GM19328 (cell line): ENCODE measurements around the gene ADAM12.
"Not testable (repeated sequence)": the region's sequence is repeated elsewhere in the genome, so short reads cannot be mapped to it uniquely, and the experiment has no call there.

Source experiments
- ATAC-seq: cut with Tn5 transposase; IDR thresholded peaks from one replicate; pipeline ENCODE4 v1.9.1; 2021; ENCODE audit warnings: mild to moderate bottlenecking, moderate library complexity; ENCODE audit not compliant: unreplicated experiment

ADAM12 gene

GRCh38 chr10:126407831-126408230 lies 19.6 kb upstream of the ADAM12 start:
- ATAC-seq, result no peak

GRCh38 chr10:126405239-126405775 lies 17.0 kb upstream of the ADAM12 start:
- no peak for ATAC-seq

GRCh38 chr10:126402721-126403695 lies 14.7 kb upstream of the ADAM12 start:
- no peak for ATAC-seq

DNA sequence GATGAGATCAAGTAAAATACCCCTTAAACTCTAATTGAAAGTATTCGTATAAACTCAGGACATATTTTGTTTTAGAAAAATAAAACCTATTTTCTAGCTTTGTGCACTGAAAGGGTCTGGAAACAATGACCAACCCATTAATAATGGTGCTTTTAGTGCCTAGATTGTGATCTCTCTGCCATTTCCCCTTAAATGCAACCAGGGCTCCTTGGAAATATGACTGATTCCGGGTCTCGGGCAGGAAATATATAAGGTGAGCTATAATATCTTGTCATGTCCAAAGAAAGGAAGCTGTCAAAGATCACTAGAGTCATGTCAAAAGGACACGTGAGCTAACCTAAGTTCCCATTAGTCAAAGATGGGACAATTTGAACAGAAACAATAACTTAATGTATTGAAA lies 12.4 kb upstream of the ADAM12 start:
- no peak for ATAC-seq

- no peak for ATAC-seq
Measured at GRCh38 chr10:126398924-126399323, 10.6 kb upstream of the ADAM12 start.

DNA sequence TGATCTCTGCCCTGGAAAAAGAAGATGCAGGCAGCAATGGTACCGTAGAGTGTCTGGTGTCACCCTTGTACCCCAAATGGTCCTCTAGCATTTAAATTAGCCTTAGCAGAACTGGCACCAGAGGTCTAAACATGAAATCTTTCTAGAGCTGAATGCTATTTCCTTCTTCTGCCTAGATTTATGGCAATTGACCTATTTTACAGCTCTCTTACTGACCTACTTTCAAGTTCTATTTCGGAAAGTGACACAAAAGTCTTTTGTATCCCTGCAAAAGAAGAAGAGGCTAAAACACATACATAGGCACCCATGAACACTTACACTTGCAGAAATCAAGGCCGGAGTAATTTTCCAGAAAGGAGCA lies 10.1 kb upstream of the ADAM12 start:
- ATAC-seq, result no peak

GRCh38 chr10:126397640-126398382 lies 9.5 kb upstream of the ADAM12 start:
- no peak for ATAC-seq

DNA sequence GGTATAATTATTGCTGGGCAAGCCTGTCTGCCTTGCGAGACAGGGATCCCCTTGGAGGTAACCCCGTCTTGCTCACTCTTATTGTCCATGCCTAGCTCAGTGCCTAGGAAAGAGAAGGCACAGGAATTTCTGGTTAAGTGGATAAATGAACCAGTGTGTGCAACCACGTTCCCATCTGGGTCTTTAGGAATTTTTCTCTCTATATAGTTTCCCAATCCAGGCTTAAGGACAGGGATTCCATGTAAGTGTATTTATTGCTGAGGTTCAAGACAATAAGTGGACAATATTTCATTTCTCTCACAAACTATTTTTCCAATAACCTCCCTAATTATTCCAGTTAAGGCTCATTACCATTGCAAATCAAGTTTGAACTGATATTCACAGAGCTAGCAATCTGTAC lies 8.9 kb upstream of the ADAM12 start:
- ATAC-seq, result no peak

DNA sequence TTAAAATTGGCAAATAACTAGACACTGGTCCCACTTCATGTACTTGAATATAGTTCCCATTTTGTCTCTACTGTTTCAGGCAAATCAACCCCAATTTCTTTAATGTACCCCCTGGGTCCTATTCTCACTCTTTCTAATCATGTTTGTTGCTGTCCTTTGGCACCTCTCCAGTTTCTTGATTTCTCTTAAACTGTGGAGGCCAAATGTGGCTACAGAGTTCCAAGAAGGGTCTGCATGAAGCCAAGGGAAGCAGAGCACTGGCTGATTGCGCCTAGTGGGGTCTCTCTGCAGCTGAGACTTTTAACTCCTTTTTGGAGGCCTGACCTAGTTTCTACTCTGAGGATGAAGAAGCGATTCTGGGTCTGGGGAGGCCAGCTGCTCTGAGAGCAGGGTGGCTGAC lies 6.7 kb upstream of the ADAM12 start:
- ATAC-seq, result no peak

GRCh38 chr10:126393076-126393475 lies 4.8 kb upstream of the ADAM12 start:
- ATAC-seq, result no peak

GRCh38 chr10:126392469-126392868 lies 4.2 kb upstream of the ADAM12 start:
- no peak for ATAC-seq

DNA sequence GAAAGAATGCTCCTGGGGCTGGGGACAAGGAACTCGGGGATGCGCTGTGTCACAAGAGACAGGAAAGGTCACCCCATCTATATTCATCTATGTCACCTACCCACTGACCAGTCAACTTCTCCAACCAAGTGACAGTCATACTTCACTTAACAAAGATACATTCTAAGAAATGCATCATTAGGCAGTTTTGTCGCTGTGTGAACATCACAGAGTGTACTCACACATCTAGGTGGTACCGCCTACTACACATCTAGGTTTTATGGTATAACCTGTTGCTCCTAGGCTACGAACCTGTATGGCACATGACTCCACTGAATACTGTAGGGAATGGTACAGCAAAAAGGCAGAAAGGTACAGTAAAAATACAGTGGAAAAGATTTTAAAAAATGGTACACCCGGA lies 3.8 kb upstream of the ADAM12 start:
- ATAC-seq, result no peak

DNA sequence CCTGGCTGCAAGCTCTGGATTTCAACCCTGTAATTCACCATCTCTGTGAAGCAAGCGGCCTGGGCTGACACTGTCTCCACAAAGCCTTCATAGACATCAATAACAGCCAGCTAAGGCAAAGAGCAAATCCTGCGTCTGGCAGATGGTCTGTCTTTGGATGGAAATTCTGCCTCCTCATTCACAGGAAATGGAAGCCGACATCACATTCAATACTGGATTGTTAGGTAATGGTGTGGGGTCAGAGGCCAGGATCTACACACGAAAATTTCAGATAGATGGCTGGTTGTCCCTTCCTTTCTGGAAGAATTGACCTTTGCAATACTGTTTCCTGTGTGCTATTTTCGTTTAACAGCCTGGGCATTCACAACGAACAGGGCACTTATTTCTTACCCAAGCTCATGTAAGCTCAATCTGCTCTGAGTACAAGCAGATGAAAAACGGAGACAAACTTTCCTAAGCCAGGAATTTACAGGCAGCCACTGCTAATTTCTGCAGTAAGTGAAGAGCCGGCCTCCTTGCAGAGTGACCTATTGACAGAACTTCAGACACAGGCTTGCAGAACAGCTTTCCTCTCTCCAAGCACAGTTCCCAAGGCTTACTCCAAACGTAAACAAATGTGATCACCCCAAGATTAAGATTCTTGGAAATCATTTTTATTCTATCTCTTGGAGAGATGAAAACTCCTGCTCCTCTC lies 3.1 kb upstream of the ADAM12 start:
- ATAC-seq, result no peak

DNA sequence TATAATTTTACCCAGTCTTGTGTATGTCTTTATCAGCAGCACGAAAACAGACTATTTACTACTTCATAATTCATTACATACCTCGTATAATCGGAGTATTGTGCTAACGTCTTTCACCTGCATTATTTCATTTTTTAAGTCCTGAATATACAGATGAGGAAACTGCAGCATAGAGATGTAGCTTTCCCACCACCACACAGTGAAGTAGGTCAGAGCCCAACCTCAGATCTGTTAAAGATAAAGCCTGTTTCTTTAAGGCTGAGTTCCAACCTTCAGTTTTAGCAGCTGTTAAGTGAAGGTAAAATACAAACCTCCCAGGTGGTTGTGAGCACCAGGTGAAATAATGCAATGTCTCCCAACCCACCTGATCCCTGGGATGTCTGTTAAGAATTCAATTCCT lies 2.0 kb upstream of the ADAM12 start:
- no peak for ATAC-seq

DNA sequence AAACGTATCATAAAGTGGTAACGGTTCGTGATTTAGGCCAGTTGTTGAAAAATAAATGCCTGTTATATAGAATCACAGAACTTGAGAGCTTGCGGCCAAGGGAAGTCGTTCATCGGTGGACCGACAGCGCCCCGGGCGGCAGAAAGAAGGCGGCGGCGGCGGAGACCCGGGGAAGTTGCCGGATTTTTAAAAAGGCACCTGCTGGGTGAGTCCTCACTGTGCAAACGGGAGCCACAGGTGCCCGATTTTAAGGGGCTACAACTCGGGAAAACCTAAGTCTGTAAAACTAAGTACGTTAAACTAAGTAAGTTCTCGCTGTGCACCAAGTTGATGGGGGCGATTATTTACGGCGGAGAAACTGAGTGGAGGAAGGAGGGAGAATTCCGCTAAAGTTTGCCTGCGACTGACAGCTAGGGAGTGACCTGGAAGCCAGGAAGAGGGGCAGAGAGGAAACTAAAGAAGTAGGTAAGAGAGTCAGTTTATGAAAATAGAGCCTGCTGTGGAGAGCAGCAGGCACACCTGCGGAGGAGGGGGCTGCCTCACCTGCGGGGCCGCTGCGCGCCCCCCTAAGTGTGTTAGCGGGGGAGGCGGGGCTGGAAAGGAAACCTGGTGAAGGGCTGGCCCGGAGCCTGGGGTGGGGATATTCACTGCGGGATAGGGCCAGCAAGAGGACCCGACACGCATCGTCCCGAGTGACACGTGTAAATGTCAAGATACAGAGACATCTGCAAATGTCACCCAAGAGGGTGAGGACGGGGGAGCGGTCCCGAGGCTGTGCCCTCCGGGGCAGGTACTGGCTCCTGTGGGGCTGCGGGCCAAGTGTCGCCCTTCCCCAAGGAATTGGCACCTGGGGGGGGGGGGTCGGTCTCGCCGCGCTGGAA lies 996 bp downstream of the ADAM12 start:
- no peak for ATAC-seq

- ATAC-seq, result no peak
Measured at GRCh38 chr10:126384269-126384873, 3.9 kb downstream of the ADAM12 start.

DNA sequence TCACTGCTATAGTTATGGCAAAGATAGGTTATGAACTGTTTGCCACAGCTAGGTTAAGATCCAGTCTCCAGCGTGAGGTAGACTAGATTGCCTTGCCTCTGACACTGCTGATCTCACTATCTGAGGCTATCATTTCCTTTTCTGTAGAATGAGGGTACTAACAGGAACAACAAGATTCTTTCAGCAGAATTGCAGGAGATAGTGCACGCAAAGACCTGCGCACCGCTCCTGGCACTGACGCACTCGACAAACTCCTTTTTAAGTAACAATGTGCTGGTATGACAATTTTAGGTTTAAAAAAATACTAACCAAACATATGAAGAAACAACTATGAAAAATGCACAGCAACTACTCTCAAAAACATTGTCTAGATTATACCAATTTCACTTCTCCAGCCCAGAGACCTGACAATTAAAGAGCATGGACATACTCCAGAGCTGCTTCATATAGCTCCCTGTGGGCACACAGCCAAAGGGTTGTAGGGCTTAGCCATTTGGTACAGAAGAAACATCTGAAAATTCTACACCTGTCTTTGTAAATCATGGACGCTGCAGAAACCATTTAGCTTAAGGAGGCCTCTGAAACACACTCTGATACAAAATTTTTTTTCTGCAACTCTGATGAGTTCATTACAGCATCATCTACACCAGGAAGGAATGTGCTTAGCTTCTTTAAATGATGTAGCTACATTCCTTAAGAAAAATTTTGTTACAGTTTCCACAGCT lies 7.8 kb downstream of the ADAM12 start:
- ATAC-seq, result no peak

DNA sequence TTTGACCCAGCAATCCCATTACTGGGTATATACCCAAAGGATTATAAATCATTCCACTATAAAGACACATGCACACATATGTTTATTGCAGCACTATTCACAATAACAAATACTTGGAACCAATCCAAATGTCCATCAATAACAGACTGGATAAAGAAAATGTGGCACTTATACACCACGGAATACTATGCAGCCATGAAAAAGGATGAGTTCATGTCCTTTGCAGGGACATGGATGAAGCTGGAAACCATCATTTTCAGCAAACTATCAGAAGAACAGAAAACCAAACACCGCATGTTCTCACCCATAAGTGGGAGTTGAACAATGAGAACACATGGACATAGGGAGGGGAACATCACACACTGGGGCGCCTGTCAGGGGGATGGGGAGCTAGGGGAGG lies 9.1 kb downstream of the ADAM12 start:
- ATAC-seq, result not testable (repeated sequence)

- no peak for ATAC-seq
Measured at GRCh38 chr10:126376956-126377355, 11.3 kb downstream of the ADAM12 start.
